ENCODE results near the gene ZNF174.

The ZNF174 gene

GRCh38 chr16:3443108-3444031, 42.4 kb downstream of the ZNF174 start, which contains the start of the genes NAA60 and ZNF597:
Gene NAA60 (plus strand): TSS chr16:3443680. CDS start chr16:3476228, 32,548 bp downstream.
Gene ZNF597 (minus strand): TSS chr16:3443504. CDS start chr16:3443153, 351 bp downstream.
- DNase-seq: peak; percentile 90

- no peak for DNase-seq
These were observed 43.0 kb downstream of the ZNF174 start for GRCh38 chr16:3444032-3444388.

- DNase-seq: no peak
These were observed 53.1 kb downstream of the ZNF174 start for GRCh38 chr16:3454093-3454492.

GRCh38 chr16:3454631-3455147, 53.7 kb downstream of the ZNF174 start:
- no peak for DNase-seq

GRCh38 chr16:3457434-3458252, 56.6 kb downstream of the ZNF174 start:
- DNase-seq: peak; percentile 94

- DNase-seq: peak; percentile 53
These were observed 57.4 kb downstream of the ZNF174 start for GRCh38 chr16:3458278-3458851.

- no peak for DNase-seq
These were observed 57.9 kb downstream of the ZNF174 start for GRCh38 chr16:3458852-3459361.
